ENCODE results near the gene ZNF267. TPM values are rescaled to one million over a fixed set of nuclear protein-coding genes. Genes with fewer than 3 reads are reported as not detected.
"Not testable (repeated sequence)": the region's sequence is repeated elsewhere in the genome, so short reads cannot be mapped to it uniquely, and the experiment has no call there.

Gene ZNF267
- total and polyA plus RNA-seq, 2 donors from 2014 or later = 4.0 to 18.3 TPM

DNA sequence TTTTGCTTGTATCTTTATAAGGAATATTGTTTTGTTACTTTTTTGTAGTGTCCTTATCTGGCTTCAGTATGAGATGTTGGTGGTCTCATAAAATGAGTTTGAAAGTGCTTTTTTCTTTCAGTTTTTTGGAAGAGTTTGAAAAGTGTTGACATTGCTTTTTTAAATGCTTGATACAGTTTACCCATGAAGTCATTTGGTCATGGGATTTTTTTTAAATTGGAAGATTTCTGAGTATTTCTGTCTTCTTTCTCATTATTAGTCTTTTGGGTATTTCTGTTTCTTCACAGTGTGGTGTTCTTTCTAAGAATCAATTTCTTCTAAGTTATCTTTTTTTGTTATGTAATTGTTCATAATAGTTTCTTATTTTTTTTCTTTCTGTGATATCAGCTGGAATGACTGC, 15.1 kb downstream of the ZNF267 start:
- DNase-seq (no peak), FAIRE-seq (no peak)
- no peaks in the 10 kb centered on the region for H3K27me3 ChIP-seq (ENCODE audit: control insufficient read depth, insufficient read depth, low read length)
- H3K27ac ChIP-seq (ENCODE audit: low read depth in 2 of 2, low read length in 2 of 2) = no peak overlapping the region
- no peak overlapping the region for H3K9ac ChIP-seq (ENCODE audit: low read length in 3 of 3)
- H3K4me1 ChIP-seq (ENCODE audit: control insufficient read depth in 2 of 3, insufficient read depth in 2 of 3, low read depth in 1 of 3, low read length in 3 of 3) = no peaks in the 10 kb centered on the region
- no peaks in the 10 kb centered on the region for H3K9me3 ChIP-seq (ENCODE audit: control insufficient read depth in 2 of 3, insufficient read depth in 1 of 3, low read length in 3 of 3)
- intact Hi-C loops (cut with DNase I) = no loop called here
- peaks cover 9 to 23% (median 17%) of the 10 kb centered on the region in 3 donors for H3K36me3 ChIP-seq (ENCODE audit: control insufficient read depth in 2 of 3, insufficient read depth in 3 of 3, low read length in 3 of 3)
- no peak for TF ChIP-seq CTCF (IDR thresholded peaks at IDR 0.05; ENCODE audit: borderline replicate concordance, extremely low read depth, insufficient read depth)
- no peak overlapping the region for H3K4me3 ChIP-seq (ENCODE audit: low read length in 3 of 3)

DNA sequence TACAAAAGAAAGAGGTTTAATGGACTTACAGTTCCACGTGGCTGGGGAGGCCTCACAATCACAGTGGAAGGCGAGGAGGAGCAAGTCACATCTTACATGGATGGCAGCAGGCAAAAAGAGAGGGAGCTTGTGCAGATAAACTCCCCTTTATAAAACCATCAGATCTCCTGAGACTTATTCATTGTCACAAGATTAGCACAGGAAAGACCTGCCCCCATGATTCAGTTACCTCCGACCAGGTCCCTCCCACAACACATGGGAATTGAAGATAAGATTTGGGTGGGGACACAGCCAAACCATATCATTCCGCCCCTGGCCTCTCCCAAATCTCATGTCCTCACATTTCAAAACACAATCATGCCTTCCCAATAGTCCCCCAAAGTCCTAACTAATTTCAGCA, 18.5 kb downstream of the ZNF267 start:
- H3K4me3 ChIP-seq (ENCODE audit: low read length in 3 of 3); H3K4me1 ChIP-seq (ENCODE audit: control insufficient read depth in 2 of 3, insufficient read depth in 2 of 3, low read depth in 1 of 3, low read length in 3 of 3); DNase-seq; FAIRE-seq; H3K27ac ChIP-seq (ENCODE audit: low read depth in 2 of 2, low read length in 2 of 2); intact Hi-C loops (cut with DNase I); H3K27me3 ChIP-seq (ENCODE audit: control insufficient read depth, insufficient read depth, low read length); H3K9me3 ChIP-seq (ENCODE audit: control insufficient read depth in 2 of 3, insufficient read depth in 1 of 3, low read length in 3 of 3); H3K9ac ChIP-seq (ENCODE audit: low read length in 3 of 3): not testable (repeated sequence)
- H3K36me3 ChIP-seq (ENCODE audit: control insufficient read depth in 2 of 3, insufficient read depth in 3 of 3, low read length in 3 of 3) = peaks cover 3 to 28% (median 14%) of the 10 kb centered on the region in 3 donors

GRCh38 chr16:31893824-31894223, 20.2 kb downstream of the ZNF267 start:
- H3K36me3 ChIP-seq (ENCODE audit: control insufficient read depth in 2 of 3, insufficient read depth in 3 of 3, low read length in 3 of 3) = peaks cover 3 to 28% (median 14%) of the 10 kb centered on the region in 3 donors
- DNase-seq = no peak

DNA sequence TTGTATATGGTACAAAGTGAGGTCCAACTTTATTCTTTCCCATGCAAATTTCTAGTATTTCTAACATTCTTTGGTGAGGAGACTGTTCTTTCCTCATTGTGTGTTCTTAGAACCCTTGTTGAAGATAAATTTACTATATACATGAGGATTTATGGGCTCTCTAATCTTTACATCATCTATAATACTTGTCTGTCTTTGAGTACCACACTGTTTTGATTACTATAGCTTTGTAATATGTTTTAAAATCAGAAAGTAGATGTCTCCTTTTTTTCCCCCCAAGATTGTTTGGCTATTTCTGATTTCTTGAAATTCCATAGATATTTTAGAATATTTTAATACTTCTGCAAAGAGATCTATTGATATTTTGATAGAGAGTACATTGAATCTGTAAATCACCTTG, 23.7 kb downstream of the ZNF267 start:
- Histone ChIP-seq H3K27me3 (ENCODE audit: control insufficient read depth, insufficient read depth, low read length) (no peaks in the 10 kb centered on the region), H3K9me3 (ENCODE audit: control insufficient read depth in 2 of 3, insufficient read depth in 1 of 3, low read length in 3 of 3) (peaks cover 2 to 11% (median 4%) of the 10 kb centered on the region in 3 donors), H3K36me3 (ENCODE audit: control insufficient read depth in 2 of 3, insufficient read depth in 3 of 3, low read length in 3 of 3) (peaks cover 0 to 16% (median 10%) of the 10 kb centered on the region in 3 donors), H3K9ac (ENCODE audit: low read length in 3 of 3) (no peak overlapping the region), H3K4me1 (ENCODE audit: control insufficient read depth in 2 of 3, insufficient read depth in 2 of 3, low read depth in 1 of 3, low read length in 3 of 3) (no peaks in the 10 kb centered on the region), H3K27ac (ENCODE audit: low read depth in 2 of 2, low read length in 2 of 2) (no peak overlapping the region), H3K4me3 (ENCODE audit: low read length in 3 of 3) (no peak overlapping the region)
- no peak for TF ChIP-seq CTCF (IDR thresholded peaks at IDR 0.05; ENCODE audit: borderline replicate concordance, extremely low read depth, insufficient read depth)
- intact Hi-C loops (cut with DNase I) = no loop called here
- FAIRE-seq = no peak
- DNase-seq = no peak

More at GRCh38 chr16:31893824-31894223, 20.2 kb downstream of the ZNF267 start:
- intact Hi-C loops (cut with DNase I) = no loop called here
- Histone ChIP-seq H3K9ac (ENCODE audit: low read length in 3 of 3) (no peak overlapping the region), H3K27me3 (ENCODE audit: control insufficient read depth, insufficient read depth, low read length) (no peaks in the 10 kb centered on the region), H3K9me3 (ENCODE audit: control insufficient read depth in 2 of 3, insufficient read depth in 1 of 3, low read length in 3 of 3) (peaks cover 2 to 11% (median 4%) of the 10 kb centered on the region in 3 donors), H3K4me1 (ENCODE audit: control insufficient read depth in 2 of 3, insufficient read depth in 2 of 3, low read depth in 1 of 3, low read length in 3 of 3) (no peaks in the 10 kb centered on the region), H3K27ac (ENCODE audit: low read depth in 2 of 2, low read length in 2 of 2) (no peak overlapping the region), H3K4me3 (ENCODE audit: low read length in 3 of 3) (no peak overlapping the region)
- TF ChIP-seq CTCF (IDR thresholded peaks at IDR 0.05; ENCODE audit: borderline replicate concordance, extremely low read depth, insufficient read depth) = no peak
- no peak for FAIRE-seq

Measured in kidney (tissue), 14 donors.